K562 (cell line): ENCODE measurements around the gene PPP6R1. TPM values are rescaled to one million over a fixed set of nuclear protein-coding genes. Genes with fewer than 3 reads are reported as not detected.

Experiments
- DMBX1 ChIP-seq: fragments of 250-450 bp; sonication (Bioruptor Pico); IDR thresholded peaks from 2 replicates; pipeline ENCODE4 v1.8.0; 2022; ENCODE audit warnings: inconsistent platforms, mild to moderate bottlenecking, moderate library complexity, borderline replicate concordance
- L3MBTL2 ChIP-seq: fragments of 450-650 bp; IDR thresholded peaks from 2 replicates; pipeline ENCODE4 v1.6.1; 2016; ENCODE audit warnings: mild to moderate bottlenecking, moderate library complexity
- ZNF263 ChIP-seq: sonication (generic); formaldehyde crosslinking; IDR thresholded peaks from 2 replicates; pipeline ENCODE4 v1.8.0; 2022; ENCODE audit warnings: mild to moderate bottlenecking, missing genetic modification reagents, borderline replicate concordance
- polyA plus RNA-seq, 8 experiments: library from polyadenylated mRNA; depleted of rRNA in 4 of 8; stranded (reverse) in 5 of 8; unstranded in 3 of 8; fragments of >200 nt; fragmentation: Nextera tagmentation in 2 of 8; fragmentation: Illumina TruSeq in 1 of 8; extraction: Ambion mirVana in 2 of 8; extraction: Trizol in 1 of 8; gene quantifications; 2 replicates each; pipeline versions ENCODE4 v1.2.1 to v1.2.3, GENCODE V29; 2011 to 2014; ENCODE audit warnings: inconsistent platforms in 1 of 8, missing spikeins in 1 of 8
- total RNA-seq, 7 experiments: library from RNA; depleted of rRNA in 6 of 7; stranded (reverse); fragments of >200 nt in 6 of 7; fragmentation: Illumina TruSeq in 2 of 7; extraction: Trizol in 2 of 7; gene quantifications; 2 replicates each; pipeline versions ENCODE4 v1.2.1 to v1.2.3, GENCODE V29; 2011 to 2021; ENCODE audit warnings: low replicate concordance in 1 of 7
- TF ChIP-seq, protein P1 (sequence below), 2 experiments: fragments of 450-650 bp; IDR thresholded peaks; 2 replicates each; pipeline ENCODE4 v1.6.1; 2016
- TF ChIP-seq, protein P2 (sequence below): sonication (generic); formaldehyde crosslinking; IDR thresholded peaks from 2 replicates; pipeline ENCODE4 v1.8.0; 2022; ENCODE audit warnings: mild to moderate bottlenecking, missing genetic modification reagents
- TF ChIP-seq, protein P3 (sequence below), 2 experiments: fragments of 450-650 bp; conservative IDR thresholded peaks; 2 replicates each; pipeline ENCODE4 v1.6.1; 2017; ENCODE audit warnings: mild to moderate bottlenecking in 2 of 2, moderate library complexity in 2 of 2

PPP6R1 gene
- total and polyA plus RNA-seq, 9 of the 15 experiments (the other 6 are each of a cell fraction or from before 2014, with no cell fraction given), result 0.48 to 135 (median 37.2) TPM

GRCh38 chr19:55257461-55258420 is 1.1 kb downstream of the PPP6R1 start (continued):
- TF ChIP-seq, protein P1, sequence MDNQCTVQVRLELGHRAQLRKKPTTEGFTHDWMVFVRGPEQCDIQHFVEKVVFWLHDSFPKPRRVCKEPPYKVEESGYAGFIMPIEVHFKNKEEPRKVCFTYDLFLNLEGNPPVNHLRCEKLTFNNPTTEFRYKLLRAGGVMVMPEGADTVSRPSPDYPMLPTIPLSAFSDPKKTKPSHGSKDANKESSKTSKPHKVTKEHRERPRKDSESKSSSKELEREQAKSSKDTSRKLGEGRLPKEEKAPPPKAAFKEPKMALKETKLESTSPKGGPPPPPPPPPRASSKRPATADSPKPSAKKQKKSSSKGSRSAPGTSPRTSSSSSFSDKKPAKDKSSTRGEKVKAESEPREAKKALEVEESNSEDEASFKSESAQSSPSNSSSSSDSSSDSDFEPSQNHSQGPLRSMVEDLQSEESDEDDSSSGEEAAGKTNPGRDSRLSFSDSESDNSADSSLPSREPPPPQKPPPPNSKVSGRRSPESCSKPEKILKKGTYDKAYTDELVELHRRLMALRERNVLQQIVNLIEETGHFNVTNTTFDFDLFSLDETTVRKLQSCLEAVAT (IDR thresholded peaks at IDR 0.05), result peak; percentile 28 to 59; a peak in 1 of 4 replicates
- TF ChIP-seq ZNF263 (peak; percentile 41; the same call in 1 of the 2 replicates), L3MBTL2 (0 out of 2 replicates have a peak, but pooled peaks have one; percentile 41), DMBX1 (CRISPR knock-in tag) (0 out of 2 replicates have a peak, but pooled peaks have one; percentile 28)
- TF ChIP-seq, protein P2, sequence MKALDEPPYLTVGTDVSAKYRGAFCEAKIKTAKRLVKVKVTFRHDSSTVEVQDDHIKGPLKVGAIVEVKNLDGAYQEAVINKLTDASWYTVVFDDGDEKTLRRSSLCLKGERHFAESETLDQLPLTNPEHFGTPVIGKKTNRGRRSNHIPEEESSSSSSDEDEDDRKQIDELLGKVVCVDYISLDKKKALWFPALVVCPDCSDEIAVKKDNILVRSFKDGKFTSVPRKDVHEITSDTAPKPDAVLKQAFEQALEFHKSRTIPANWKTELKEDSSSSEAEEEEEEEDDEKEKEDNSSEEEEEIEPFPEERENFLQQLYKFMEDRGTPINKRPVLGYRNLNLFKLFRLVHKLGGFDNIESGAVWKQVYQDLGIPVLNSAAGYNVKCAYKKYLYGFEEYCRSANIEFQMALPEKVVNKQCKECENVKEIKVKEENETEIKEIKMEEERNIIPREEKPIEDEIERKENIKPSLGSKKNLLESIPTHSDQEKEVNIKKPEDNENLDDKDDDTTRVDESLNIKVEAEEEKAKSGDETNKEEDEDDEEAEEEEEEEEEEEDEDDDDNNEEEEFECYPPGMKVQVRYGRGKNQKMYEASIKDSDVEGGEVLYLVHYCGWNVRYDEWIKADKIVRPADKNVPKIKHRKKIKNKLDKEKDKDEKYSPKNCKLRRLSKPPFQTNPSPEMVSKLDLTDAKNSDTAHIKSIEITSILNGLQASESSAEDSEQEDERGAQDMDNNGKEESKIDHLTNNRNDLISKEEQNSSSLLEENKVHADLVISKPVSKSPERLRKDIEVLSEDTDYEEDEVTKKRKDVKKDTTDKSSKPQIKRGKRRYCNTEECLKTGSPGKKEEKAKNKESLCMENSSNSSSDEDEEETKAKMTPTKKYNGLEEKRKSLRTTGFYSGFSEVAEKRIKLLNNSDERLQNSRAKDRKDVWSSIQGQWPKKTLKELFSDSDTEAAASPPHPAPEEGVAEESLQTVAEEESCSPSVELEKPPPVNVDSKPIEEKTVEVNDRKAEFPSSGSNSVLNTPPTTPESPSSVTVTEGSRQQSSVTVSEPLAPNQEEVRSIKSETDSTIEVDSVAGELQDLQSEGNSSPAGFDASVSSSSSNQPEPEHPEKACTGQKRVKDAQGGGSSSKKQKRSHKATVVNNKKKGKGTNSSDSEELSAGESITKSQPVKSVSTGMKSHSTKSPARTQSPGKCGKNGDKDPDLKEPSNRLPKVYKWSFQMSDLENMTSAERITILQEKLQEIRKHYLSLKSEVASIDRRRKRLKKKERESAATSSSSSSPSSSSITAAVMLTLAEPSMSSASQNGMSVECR, result peak; percentile 20; the same call in 1 of the 2 replicates
- TF ChIP-seq, protein P3, sequence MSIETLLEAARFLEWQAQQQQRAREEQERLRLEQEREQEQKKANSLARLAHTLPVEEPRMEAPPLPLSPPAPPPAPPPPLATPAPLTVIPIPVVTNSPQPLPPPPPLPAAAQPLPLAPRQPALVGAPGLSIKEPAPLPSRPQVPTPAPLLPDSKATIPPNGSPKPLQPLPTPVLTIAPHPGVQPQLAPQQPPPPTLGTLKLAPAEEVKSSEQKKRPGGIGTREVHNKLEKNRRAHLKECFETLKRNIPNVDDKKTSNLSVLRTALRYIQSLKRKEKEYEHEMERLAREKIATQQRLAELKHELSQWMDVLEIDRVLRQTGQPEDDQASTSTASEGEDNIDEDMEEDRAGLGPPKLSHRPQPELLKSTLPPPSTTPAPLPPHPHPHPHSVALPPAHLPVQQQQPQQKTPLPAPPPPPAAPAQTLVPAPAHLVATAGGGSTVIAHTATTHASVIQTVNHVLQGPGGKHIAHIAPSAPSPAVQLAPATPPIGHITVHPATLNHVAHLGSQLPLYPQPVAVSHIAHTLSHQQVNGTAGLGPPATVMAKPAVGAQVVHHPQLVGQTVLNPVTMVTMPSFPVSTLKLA (conservative IDR thresholded peaks at IDR 0.05), result peak; percentile 98 to 99
